Neural cell (in vitro differentiated cells): Measurements from ENCODE around the gene RAP1GDS1. TPM values are rescaled to one million over a fixed set of nuclear protein-coding genes. Genes with fewer than 3 reads are reported as not detected.
"Not testable (repeated sequence)": the region's sequence is repeated elsewhere in the genome, so short reads cannot be mapped to it uniquely, and the experiment has no call there.

Experiments
- H2AFZ ChIP-seq: fragments of 200-600, 300-800 bp; sonication (generic), shearing (Covaris generic); 2 replicates; pipeline ENCODE4 v1.6.0; 2014; ENCODE audit warnings: low read depth, mild to moderate bottlenecking, antibody characterized with exemption, low read length, moderate library complexity
- H3F3A ChIP-seq: fragments of 200-600 bp; shearing (Covaris generic); 2 replicates; pipeline ENCODE4 v1.6.1; 2016; ENCODE audit warnings: mild to moderate bottlenecking, moderate library complexity, mixed read lengths, antibody characterized with exemption, low read length; ENCODE audit not compliant: insufficient read depth, poor library complexity, severe bottlenecking
- H3K27ac ChIP-seq: fragments of 200-600, 300-800 bp; sonication (generic), shearing (Covaris generic); 2 replicates; pipeline ENCODE4 v1.5.1; 2014; ENCODE audit warnings: mild to moderate bottlenecking, low read length, moderate library complexity
- H3K27me3 ChIP-seq: fragments of 300-800, 200-600 bp; sonication (generic), shearing (Covaris generic); 2 replicates; pipeline ENCODE4 v1.6.0; 2014; ENCODE audit warnings: mild to moderate bottlenecking, low read depth, low read length, moderate library complexity; ENCODE audit not compliant: insufficient read depth
- H3K36me3 ChIP-seq: fragments of 300-800, 200-600 bp; sonication (generic), shearing (Covaris generic); 2 replicates; pipeline ENCODE4 v1.5.1; 2014; ENCODE audit warnings: mild to moderate bottlenecking, antibody characterized with exemption, low read length, moderate library complexity; ENCODE audit not compliant: insufficient read depth
- H3K4me2 ChIP-seq: fragments of 300-800, 200-600 bp; sonication (generic), shearing (Covaris generic); 2 replicates; pipeline ENCODE4 v1.6.0; 2014; ENCODE audit warnings: mild to moderate bottlenecking, low read length
- H3K4me3 ChIP-seq: fragments of 300-800, 200-600 bp; sonication (generic), shearing (Covaris generic); 2 replicates; pipeline ENCODE4 v1.5.1; 2014; ENCODE audit warnings: mild to moderate bottlenecking, low read length, moderate library complexity
- H3K79me2 ChIP-seq: fragments of 200-600 bp; shearing (Covaris generic); replicated peaks from 2 replicates; pipeline ENCODE4 v1.6.0; 2014; ENCODE audit warnings: mild to moderate bottlenecking, low read length, moderate library complexity; ENCODE audit not compliant: insufficient read depth
- H3K9ac ChIP-seq: fragments of 300-800, 200-600 bp; sonication (generic), shearing (Covaris generic); 2 replicates; pipeline ENCODE4 v1.6.1; 2016; ENCODE audit warnings: mild to moderate bottlenecking, low read length, mixed read lengths
- H3K9me2 ChIP-seq: fragments of 200-600 bp; shearing (Covaris generic); 2 replicates; pipeline ENCODE4 v1.6.1; 2016; ENCODE audit warnings: mild to moderate bottlenecking, low read length, mixed read lengths; ENCODE audit not compliant: insufficient read depth
- H3K9me3 ChIP-seq: fragments of 200-600, 300-800 bp; sonication (generic), shearing (Covaris generic); 2 replicates; pipeline ENCODE4 v1.6.1; 2016; ENCODE audit warnings: mild to moderate bottlenecking, mixed run types, low read length, moderate library complexity, mixed read lengths
- H4K20me1 ChIP-seq: fragments of 200-600 bp; shearing (Covaris generic); 2 replicates; pipeline ENCODE4 v1.6.1; 2016; ENCODE audit warnings: mild to moderate bottlenecking, mixed run types; ENCODE audit not compliant: insufficient read depth
- CTCF ChIP-seq: fragments of 450-650 bp; IDR thresholded peaks from 2 replicates; pipeline ENCODE4 v1.5.1; 2014; ENCODE audit warnings: antibody characterized with exemption, mild to moderate bottlenecking, moderate library complexity; ENCODE audit not compliant: poor library complexity, severe bottlenecking
- EP300 ChIP-seq: fragments of 450-650 bp; conservative IDR thresholded peaks from 2 replicates; pipeline ENCODE4 v1.6.1; 2014; ENCODE audit warnings: antibody characterized with exemption, mild to moderate bottlenecking, moderate library complexity; ENCODE audit not compliant: poor library complexity, severe bottlenecking
- EZH2 ChIP-seq: fragments of 200-600, 300-800 bp; shearing (Covaris generic), sonication (generic); IDR thresholded peaks from 2 replicates; pipeline ENCODE4 v1.6.1; 2014; ENCODE audit warnings: antibody characterized with exemption, low read length, borderline replicate concordance, mild to moderate bottlenecking; ENCODE audit not compliant: insufficient read depth, poor library complexity, severe bottlenecking
- MXI1 ChIP-seq: fragments of 450-650 bp; conservative IDR thresholded peaks from 2 replicates; pipeline ENCODE4 v1.6.1; 2014; ENCODE audit warnings: antibody characterized with exemption, mild to moderate bottlenecking; ENCODE audit not compliant: poor library complexity, severe bottlenecking
- POLR2AphosphoS5 ChIP-seq: IDR thresholded peaks from 2 replicates; pipeline ENCODE4 v1.6.1; 2012
- RAD21 ChIP-seq: fragments of 450-650 bp; conservative IDR thresholded peaks from 2 replicates; pipeline ENCODE4 v1.6.1; 2014; ENCODE audit warnings: antibody characterized with exemption, mild to moderate bottlenecking, moderate library complexity
- REST ChIP-seq: IDR thresholded peaks from 2 replicates; pipeline ENCODE4 v1.6.1; 2012; ENCODE audit warnings: borderline replicate concordance
- SMC3 ChIP-seq: fragments of 450-650 bp; conservative IDR thresholded peaks from 2 replicates; pipeline ENCODE4 v1.6.1; 2014; ENCODE audit warnings: antibody characterized with exemption, mild to moderate bottlenecking, moderate library complexity; ENCODE audit not compliant: poor library complexity
- TAF1 ChIP-seq: IDR thresholded peaks from 2 replicates; pipeline ENCODE4 v1.6.1; 2012; ENCODE audit warnings: low read depth
- polyA plus RNA-seq: library from polyadenylated mRNA; depleted of rRNA; stranded (reverse); fragments of >200 nt; gene quantifications from 2 replicates; pipeline ENCODE4 v1.2.3, GENCODE V29; 2014

Gene RAP1GDS1
- polyA plus RNA-seq, 1 donor from 2014 or later: 41.1 TPM

- Histone ChIP-seq H3K4me3 (no peak overlapping the region), H3K9me2 (no peaks in the 10 kb centered on the region), H3K27me3 (no peaks in the 10 kb centered on the region), H3K36me3 (no peaks in the 10 kb centered on the region), H3F3A (no peaks in the 10 kb centered on the region), H2AFZ (no peak overlapping the region), H3K27ac (no peak overlapping the region), H3K9me3 (no peaks in the 10 kb centered on the region), H3K9ac (no peak overlapping the region), H3K4me2 (no peak overlapping the region), H4K20me1 (no peaks in the 10 kb centered on the region), H3K79me2 (no peaks in the 10 kb centered on the region)
- TF ChIP-seq TAF1: no peak
- TF ChIP-seq EZH2: no peak
Measured at GRCh38 chr4:98327694-98328093, 66.5 kb downstream of the RAP1GDS1 start.

GRCh38 chr4:98329879-98330640 is 68.9 kb downstream of the RAP1GDS1 start:
- not testable (repeated sequence) for H2AFZ ChIP-seq, H3K9ac ChIP-seq, H3K27ac ChIP-seq, H3K36me3 ChIP-seq, H3K4me3 ChIP-seq, H3K79me2 ChIP-seq, H3K4me2 ChIP-seq, H3K9me3 ChIP-seq, H4K20me1 ChIP-seq, H3K27me3 ChIP-seq, H3K9me2 ChIP-seq, H3F3A ChIP-seq

- Histone ChIP-seq H3K27ac (no peak overlapping the region), H3K9ac (no peak overlapping the region), H3F3A (no peaks in the 10 kb centered on the region), H3K4me3 (no peak overlapping the region), H3K9me2 (no peaks in the 10 kb centered on the region), H2AFZ (no peak overlapping the region), H3K9me3 (no peaks in the 10 kb centered on the region), H3K79me2 (no peaks in the 10 kb centered on the region), H4K20me1 (no peaks in the 10 kb centered on the region), H3K36me3 (no peaks in the 10 kb centered on the region), H3K4me2 (no peak overlapping the region), H3K27me3 (no peaks in the 10 kb centered on the region)
- no peak for TF ChIP-seq CTCF
Measured at GRCh38 chr4:98332017-98332416, 70.8 kb downstream of the RAP1GDS1 start.

- H3F3A ChIP-seq: no peaks in the 10 kb centered on the region
- no peak overlapping the region for H2AFZ ChIP-seq
- no peaks in the 10 kb centered on the region for H3K27me3 ChIP-seq
- no peaks in the 10 kb centered on the region for H3K9me3 ChIP-seq
- H3K9me2 ChIP-seq: no peaks in the 10 kb centered on the region
- H3K9ac ChIP-seq: no peak overlapping the region
- TF ChIP-seq MXI1 (no peak), REST (no peak), POLR2AphosphoS5 (no peak), SMC3 (no peak), EZH2 (no peak), CTCF (no peak), RAD21 (no peak), EP300 (no peak), TAF1 (no peak)
- no peaks in the 10 kb centered on the region for H3K79me2 ChIP-seq
- no peak overlapping the region for H3K4me2 ChIP-seq
- H3K27ac ChIP-seq: no peak overlapping the region
- H3K4me3 ChIP-seq: no peak overlapping the region
- no peaks in the 10 kb centered on the region for H4K20me1 ChIP-seq
- H3K36me3 ChIP-seq: no peaks in the 10 kb centered on the region
Measured at GRCh38 chr4:98334461-98334860, 73.3 kb downstream of the RAP1GDS1 start.
